AG04449 (cell line): ENCODE results near the gene C5AR1.
A peak's percentile ranks its signal among the peaks of the same experiment; 100 is the strongest.
"Not testable (repeated sequence)": the region's sequence is repeated elsewhere in the genome, so short reads cannot be mapped to it uniquely, and the experiment has no call there.

Source experiments
- CTCF ChIA-PET: fragments of 350-600 bp; formaldehyde crosslinking; extraction: SDS; loops from one replicate; lab custom pipeline; 2021; ENCODE audit warnings: antibody characterized with exemption; lab: Yijun Ruan, JAX
- POLR2A ChIA-PET: fragments of 400-600, 350-600 bp; formaldehyde crosslinking; extraction: SDS; loops from one replicate; lab custom pipeline; 2020; ENCODE audit warnings: antibody characterized with exemption, inconsistent platforms; lab: Yijun Ruan, JAX
- DNase-seq: peaks from one replicate; pipeline ENCODE4 v3.0.0-alpha.2; 2010; ENCODE audit warnings: low read depth, low spot score
- H3K4me3 ChIP-seq: 2 replicates; pipeline ENCODE4 v1.5.1; 2011; ENCODE audit warnings: low read depth, mild to moderate bottlenecking, control low read depth, low read length
- TF ChIP-seq, protein P1 (sequence below): IDR thresholded peaks from one replicate; pipeline ENCODE4 v1.5.1; 2011; ENCODE audit warnings: mild to moderate bottlenecking, moderate library complexity, low read length, control low read depth, inconsistent platforms; ENCODE audit not compliant: insufficient read depth; ENCODE audit errors: missing control alignments

The C5AR1 gene

DNA sequence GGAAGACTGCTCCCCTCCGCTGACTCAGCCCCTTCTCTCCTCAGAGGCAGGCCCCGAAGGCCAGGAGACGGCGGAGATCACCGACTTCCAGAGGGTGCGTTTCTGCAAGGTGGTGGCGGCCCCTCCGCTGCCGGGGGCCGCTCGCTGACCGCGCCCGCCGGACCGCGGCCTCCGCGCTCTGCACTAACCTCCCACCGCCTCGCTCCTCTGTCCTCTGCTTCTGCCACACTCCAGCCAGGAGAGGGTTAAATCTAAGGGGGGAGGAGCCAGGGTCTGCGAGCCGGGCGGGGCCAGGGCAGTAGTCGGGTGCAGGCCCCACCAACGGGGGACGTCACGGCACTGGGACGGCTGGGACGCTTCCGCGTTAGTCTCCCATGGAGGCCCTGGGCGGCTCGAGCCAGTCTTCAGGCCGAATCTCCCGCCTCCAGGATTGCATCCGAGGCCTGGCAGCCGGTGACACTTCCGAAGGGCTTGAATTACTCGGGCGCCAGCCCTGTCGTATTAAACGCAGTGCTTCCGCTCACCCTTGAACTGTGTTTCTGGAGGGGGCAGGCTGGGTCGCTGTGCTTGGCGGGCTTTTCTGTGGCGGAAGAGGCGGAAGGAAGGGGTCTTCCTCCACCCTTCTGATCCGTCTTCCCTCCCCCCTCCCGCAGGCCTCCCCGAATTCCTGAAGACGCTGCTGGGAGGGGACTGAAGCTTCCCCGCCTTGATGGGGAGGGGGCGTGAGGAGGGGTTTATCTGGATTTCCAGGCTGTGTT is 36.2 kb upstream of the C5AR1 start:
- TF ChIP-seq, protein P1, sequence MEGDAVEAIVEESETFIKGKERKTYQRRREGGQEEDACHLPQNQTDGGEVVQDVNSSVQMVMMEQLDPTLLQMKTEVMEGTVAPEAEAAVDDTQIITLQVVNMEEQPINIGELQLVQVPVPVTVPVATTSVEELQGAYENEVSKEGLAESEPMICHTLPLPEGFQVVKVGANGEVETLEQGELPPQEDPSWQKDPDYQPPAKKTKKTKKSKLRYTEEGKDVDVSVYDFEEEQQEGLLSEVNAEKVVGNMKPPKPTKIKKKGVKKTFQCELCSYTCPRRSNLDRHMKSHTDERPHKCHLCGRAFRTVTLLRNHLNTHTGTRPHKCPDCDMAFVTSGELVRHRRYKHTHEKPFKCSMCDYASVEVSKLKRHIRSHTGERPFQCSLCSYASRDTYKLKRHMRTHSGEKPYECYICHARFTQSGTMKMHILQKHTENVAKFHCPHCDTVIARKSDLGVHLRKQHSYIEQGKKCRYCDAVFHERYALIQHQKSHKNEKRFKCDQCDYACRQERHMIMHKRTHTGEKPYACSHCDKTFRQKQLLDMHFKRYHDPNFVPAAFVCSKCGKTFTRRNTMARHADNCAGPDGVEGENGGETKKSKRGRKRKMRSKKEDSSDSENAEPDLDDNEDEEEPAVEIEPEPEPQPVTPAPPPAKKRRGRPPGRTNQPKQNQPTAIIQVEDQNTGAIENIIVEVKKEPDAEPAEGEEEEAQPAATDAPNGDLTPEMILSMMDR: no peak
- POLR2A ChIA-PET: interaction anchor here (0.8 to 4.0 kb wide), 6 partner anchors 11 to 160 kb away, joined by 3 to 27 read pairs (median 4); partner anchors contain the start of genes CCDC9 and ZC3H4
- DNase-seq: peak; percentile 46
- H3K4me3 ChIP-seq: peak overlapping the region; percentile 66
- CTCF ChIA-PET: interaction anchor here (1.0 to 5.8 kb wide), 4 partner anchors 13 to 76 kb away, joined by 3 to 88 read pairs (median 16); partner anchors contain the start of gene DHX34

GRCh38 chr19:47274071-47274890 is 35.4 kb upstream of the C5AR1 start, which contains the start of gene INAFM1:
INAFM1 (plus strand) TSS chr19:47274885; CDS start chr19:47274920, 35 bp downstream.
- ChIA-PET POLR2A (interaction anchor here (0.6 to 4.0 kb wide), 10 partner anchors 12 to 161 kb away, joined by 3 to 27 read pairs (median 4); partner anchors contain the start of genes CCDC9 and ZC3H4), CTCF (interaction anchor here (0.5 to 5.8 kb wide), 8 partner anchors 13 to 154 kb away, joined by 3 to 88 read pairs (median 5); partner anchors contain the start of gene DHX34)
- TF ChIP-seq, protein P1: no peak
- no peak for DNase-seq
- peak within 1 kb of the TSS; percentile 85 for H3K4me3 ChIP-seq

- ChIA-PET POLR2A (interaction anchor here (1.1 to 4.0 kb wide), 5 partner anchors 13 to 64 kb away, joined by 3 to 27 read pairs (median 7); partner anchors contain the start of gene CCDC9), CTCF (interaction anchor here (0.5 to 5.8 kb wide), 15 partner anchors 12 to 153 kb away, joined by 3 to 88 read pairs (median 5); partner anchors contain the start of genes CCDC9 and DHX34)
- DNase-seq: no peak
- H3K4me3 ChIP-seq: peak overlapping the region; percentile 54
- TF ChIP-seq, protein P1: no peak
Observed at GRCh38 chr19:47274891-47275761, 34.5 kb upstream of the C5AR1 start.

GRCh38 chr19:47275791-47276461 is 33.7 kb upstream of the C5AR1 start:
- no peak for DNase-seq
- CTCF ChIA-PET: interaction anchor here (1.0 to 5.8 kb wide), 14 partner anchors 11 to 150 kb away, joined by 3 to 88 read pairs (median 6); partner anchors contain the start of genes CCDC9 and DHX34
- peak overlapping the region; percentile 54; the same call in 1 of the 2 replicates for H3K4me3 ChIP-seq
- TF ChIP-seq, protein P1: no peak
- POLR2A ChIA-PET: interaction anchor here (2.4 to 4.0 kb wide), 2 partner anchors 19 to 65 kb away, joined by 7 to 27 read pairs; partner anchors contain the start of gene CCDC9

GRCh38 chr19:47276513-47276912 is 33.1 kb upstream of the C5AR1 start:
- DNase-seq, H3K4me3 ChIP-seq: not testable (repeated sequence)
- POLR2A ChIA-PET: interaction anchor here (0.7 to 4.0 kb wide), 2 partner anchors 9 to 20 kb away, joined by 3 to 27 read pairs; partner anchors contain the start of gene CCDC9
- CTCF ChIA-PET: interaction anchor here (1.4 to 5.8 kb wide), 8 partner anchors 10 to 151 kb away, joined by 4 to 88 read pairs (median 8); partner anchors contain the start of gene DHX34
